ENCODE results near the gene MTHFSD. TPM values are rescaled to one million over a fixed set of nuclear protein-coding genes. Genes with fewer than 3 reads are reported as not detected.

The MTHFSD gene
- total RNA-seq, 2 experiments from 2014 or later: 22.8 to 25.9 TPM

GRCh38 chr16:86524029-86524428 is 31.0 kb downstream of the MTHFSD start:
- ATAC-seq: no peak
- H3K9me3 Mint-ChIP-seq (ENCODE audit: insufficient read depth): no peaks in the 10 kb centered on the region
- DNase-seq: no peak
- CTCF ChIA-PET: no interaction called here
- H3K4me1 Mint-ChIP-seq (ENCODE audit: low read depth): peaks cover 2% of the 10 kb centered on the region
- H3K4me3 Mint-ChIP-seq: no peak overlapping the region
- POLR2A ChIA-PET: no interaction called here
- H3K36me3 Mint-ChIP-seq (ENCODE audit: low read depth): peaks cover 2% of the 10 kb centered on the region
- H3K27ac Mint-ChIP-seq: no peak overlapping the region
- H3K27me3 Mint-ChIP-seq (ENCODE audit: low read depth): peaks cover 7% of the 10 kb centered on the region

- ChIA-PET POLR2A (no interaction called here), CTCF (no interaction called here)
- no peak overlapping the region for H3K27ac Mint-ChIP-seq
- peaks cover 2% of the 10 kb centered on the region for H3K4me1 Mint-ChIP-seq (ENCODE audit: low read depth)
- H3K27me3 Mint-ChIP-seq (ENCODE audit: low read depth): peaks cover 13% of the 10 kb centered on the region
- no peak for ATAC-seq
- DNase-seq: no peak
- no peaks in the 10 kb centered on the region for H3K9me3 Mint-ChIP-seq (ENCODE audit: insufficient read depth)
- H3K36me3 Mint-ChIP-seq (ENCODE audit: low read depth): peaks cover 2% of the 10 kb centered on the region
- H3K4me3 Mint-ChIP-seq: no peak overlapping the region
These were observed 31.8 kb downstream of the MTHFSD start for GRCh38 chr16:86523166-86523740.

GRCh38 chr16:86522634-86523033 is 32.4 kb downstream of the MTHFSD start:
- H3K36me3 Mint-ChIP-seq (ENCODE audit: low read depth): peaks cover 2% of the 10 kb centered on the region
- H3K27ac Mint-ChIP-seq: no peak overlapping the region

GRCh38 chr16:86521236-86522197 is 33.5 kb downstream of the MTHFSD start:
- ATAC-seq (no peak), DNase-seq (no peak)
- ChIA-PET POLR2A (no interaction called here), CTCF (interaction anchor here (1.0 kb wide), 1 partner anchor 34 kb away, joined by 5 read pairs; the partner anchor contains the start of gene MTHFSD)
- Mint-ChIP-seq H3K9me3 (ENCODE audit: insufficient read depth) (no peaks in the 10 kb centered on the region), H3K4me1 (ENCODE audit: low read depth) (peaks cover 2% of the 10 kb centered on the region), H3K36me3 (ENCODE audit: low read depth) (no peaks in the 10 kb centered on the region), H3K4me3 (no peak overlapping the region), H3K27me3 (ENCODE audit: low read depth) (peaks cover 27% of the 10 kb centered on the region), H3K27ac (no peak overlapping the region)

More at GRCh38 chr16:86522634-86523033, 32.4 kb downstream of the MTHFSD start:
- H3K4me1 Mint-ChIP-seq (ENCODE audit: low read depth): peaks cover 2% of the 10 kb centered on the region
- POLR2A ChIA-PET: no interaction called here
- peaks cover 18% of the 10 kb centered on the region for H3K27me3 Mint-ChIP-seq (ENCODE audit: low read depth)
- H3K9me3 Mint-ChIP-seq (ENCODE audit: insufficient read depth): no peaks in the 10 kb centered on the region
- ATAC-seq (no peak), DNase-seq (no peak)
- no peak overlapping the region for H3K4me3 Mint-ChIP-seq
- CTCF ChIA-PET: no interaction called here

GRCh38 chr16:86520317-86521210 is 34.5 kb downstream of the MTHFSD start:
- H3K4me3 Mint-ChIP-seq: no peak overlapping the region
- H3K27me3 Mint-ChIP-seq (ENCODE audit: low read depth): peaks cover 34% of the 10 kb centered on the region
- no peaks in the 10 kb centered on the region for H3K36me3 Mint-ChIP-seq (ENCODE audit: low read depth)
- ChIA-PET CTCF (interaction anchor here (0.7 to 1.3 kb wide), 4 partner anchors 18 to 586 kb away, joined by 3 to 5 read pairs (median 3); partner anchors contain the start of gene MTHFSD), POLR2A (no interaction called here)
- H3K27ac Mint-ChIP-seq: no peak overlapping the region
- H3K4me1 Mint-ChIP-seq (ENCODE audit: low read depth): peaks cover 2% of the 10 kb centered on the region
- no peak for DNase-seq
- H3K9me3 Mint-ChIP-seq (ENCODE audit: insufficient read depth): no peaks in the 10 kb centered on the region
- ATAC-seq: no peak

- ChIA-PET CTCF (interaction anchor here (1.2 to 1.3 kb wide), 2 partner anchors 19 to 218 kb away, joined by 3 read pairs; no protein-coding TSS in a partner anchor), POLR2A (no interaction called here)
- Mint-ChIP-seq H3K4me1 (ENCODE audit: low read depth) (peaks cover 2% of the 10 kb centered on the region), H3K27ac (no peak overlapping the region), H3K27me3 (ENCODE audit: low read depth) (peaks cover 40% of the 10 kb centered on the region), H3K9me3 (ENCODE audit: insufficient read depth) (no peaks in the 10 kb centered on the region), H3K36me3 (ENCODE audit: low read depth) (no peaks in the 10 kb centered on the region), H3K4me3 (no peak overlapping the region)
- ATAC-seq: peak; percentile 47
- peak; percentile 59 for DNase-seq
These were observed 35.3 kb downstream of the MTHFSD start for GRCh38 chr16:86519649-86520316.

- ChIA-PET POLR2A (no interaction called here), CTCF (interaction anchor here (0.9 to 1.5 kb wide), 7 partner anchors 11 to 700 kb away, joined by 3 to 5 read pairs (median 3); no protein-coding TSS in a partner anchor)
- DNase-seq (no peak), ATAC-seq (no peak)
- H3K27ac Mint-ChIP-seq: no peak overlapping the region
- H3K4me1 Mint-ChIP-seq (ENCODE audit: low read depth): peaks cover 2% of the 10 kb centered on the region
- H3K4me3 Mint-ChIP-seq: no peak overlapping the region
- H3K36me3 Mint-ChIP-seq (ENCODE audit: low read depth): no peaks in the 10 kb centered on the region
- H3K9me3 Mint-ChIP-seq (ENCODE audit: insufficient read depth): no peaks in the 10 kb centered on the region
- H3K27me3 Mint-ChIP-seq (ENCODE audit: low read depth): peaks cover 45% of the 10 kb centered on the region
These were observed 35.9 kb downstream of the MTHFSD start for GRCh38 chr16:86519007-86519648.

GRCh38 chr16:86517652-86518258 is 37.3 kb downstream of the MTHFSD start:
- Mint-ChIP-seq H3K4me1 (ENCODE audit: low read depth) (peaks cover 2% of the 10 kb centered on the region), H3K36me3 (ENCODE audit: low read depth) (no peaks in the 10 kb centered on the region), H3K9me3 (ENCODE audit: insufficient read depth) (no peaks in the 10 kb centered on the region), H3K27ac (no peak overlapping the region), H3K27me3 (ENCODE audit: low read depth) (peaks cover 58% of the 10 kb centered on the region), H3K4me3 (no peak overlapping the region)
- ChIA-PET CTCF (interaction anchor here (0.7 to 1.9 kb wide), 15 partner anchors 9 to 698 kb away, joined by 3 to 11 read pairs (median 3); no protein-coding TSS in a partner anchor), POLR2A (no interaction called here)
- peak; percentile 52 for DNase-seq
- ATAC-seq: no peak

- H3K27me3 Mint-ChIP-seq (ENCODE audit: low read depth): peaks cover 62% of the 10 kb centered on the region
- DNase-seq (no peak), ATAC-seq (no peak)
- peaks cover 2% of the 10 kb centered on the region for H3K4me1 Mint-ChIP-seq (ENCODE audit: low read depth)
- POLR2A ChIA-PET: no interaction called here
- H3K4me3 Mint-ChIP-seq: no peak overlapping the region
- no peaks in the 10 kb centered on the region for H3K36me3 Mint-ChIP-seq (ENCODE audit: low read depth)
- CTCF ChIA-PET: interaction anchor here (0.7 to 1.9 kb wide), 7 partner anchors 12 to 696 kb away, joined by 3 to 11 read pairs (median 3); no protein-coding TSS in a partner anchor
- H3K9me3 Mint-ChIP-seq (ENCODE audit: insufficient read depth): no peaks in the 10 kb centered on the region
- H3K27ac Mint-ChIP-seq: no peak overlapping the region
These were observed 38.0 kb downstream of the MTHFSD start for GRCh38 chr16:86517033-86517432.

- H3K4me1 Mint-ChIP-seq (ENCODE audit: low read depth): peaks cover 3% of the 10 kb centered on the region
- H3K27me3 Mint-ChIP-seq (ENCODE audit: low read depth): peaks cover 64% of the 10 kb centered on the region
- no peak overlapping the region for H3K27ac Mint-ChIP-seq
- no peak overlapping the region for H3K4me3 Mint-ChIP-seq
- no peaks in the 10 kb centered on the region for H3K36me3 Mint-ChIP-seq (ENCODE audit: low read depth)
- ChIA-PET CTCF (interaction anchor here (1.1 to 1.9 kb wide), 5 partner anchors 12 to 695 kb away, joined by 3 to 11 read pairs (median 4); no protein-coding TSS in a partner anchor), POLR2A (no interaction called here)
- ATAC-seq (no peak), DNase-seq (no peak)
- no peaks in the 10 kb centered on the region for H3K9me3 Mint-ChIP-seq (ENCODE audit: insufficient read depth)
These were observed 38.4 kb downstream of the MTHFSD start for GRCh38 chr16:86516623-86517003.
